NCI-H82 treated with DMSO at 0.1 percent for 48 hours (cell line): ENCODE data around the gene RAB4B.
A peak's percentile ranks its signal among the peaks of the same experiment; 100 is the strongest.
"Not testable (repeated sequence)": the region's sequence is repeated elsewhere in the genome, so short reads cannot be mapped to it uniquely, and the experiment has no call there.

ENCODE experiments used
- DNase-seq: peaks from one replicate; lab custom pipeline; 2025; ENCODE audit not compliant: unreplicated experiment; lab: John Stamatoyannopoulos, UW

Gene RAB4B

GRCh38 chr19:40778706-40779284, 748 bp downstream of the RAB4B start:
- peak; percentile 57 for DNase-seq

GRCh38 chr19:40780582-40780981, 2.5 kb downstream of the RAB4B start:
- DNase-seq = no peak

GRCh38 chr19:40781140-40781539, 3.1 kb downstream of the RAB4B start:
- DNase-seq = no peak

DNA sequence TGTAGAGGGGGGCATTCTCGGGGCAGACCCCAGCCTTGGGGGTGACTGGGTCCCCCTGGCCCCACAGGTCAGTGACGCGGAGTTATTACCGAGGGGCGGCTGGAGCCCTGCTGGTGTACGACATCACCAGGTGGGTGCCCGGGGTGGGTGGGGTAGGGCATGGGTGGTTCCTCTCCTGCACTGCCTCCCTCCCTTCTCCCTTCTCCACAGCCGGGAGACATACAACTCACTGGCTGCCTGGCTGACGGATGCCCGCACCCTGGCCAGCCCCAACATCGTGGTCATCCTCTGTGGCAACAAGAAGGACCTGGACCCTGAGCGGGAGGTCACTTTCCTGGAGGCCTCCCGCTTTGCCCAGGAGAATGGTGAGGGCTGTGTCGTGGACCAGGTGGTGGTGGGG, 5.7 kb downstream of the RAB4B start:
- DNase-seq = no peak

GRCh38 chr19:40784146-40784545, 6.1 kb downstream of the RAB4B start:
- DNase-seq = not testable (repeated sequence)

DNA sequence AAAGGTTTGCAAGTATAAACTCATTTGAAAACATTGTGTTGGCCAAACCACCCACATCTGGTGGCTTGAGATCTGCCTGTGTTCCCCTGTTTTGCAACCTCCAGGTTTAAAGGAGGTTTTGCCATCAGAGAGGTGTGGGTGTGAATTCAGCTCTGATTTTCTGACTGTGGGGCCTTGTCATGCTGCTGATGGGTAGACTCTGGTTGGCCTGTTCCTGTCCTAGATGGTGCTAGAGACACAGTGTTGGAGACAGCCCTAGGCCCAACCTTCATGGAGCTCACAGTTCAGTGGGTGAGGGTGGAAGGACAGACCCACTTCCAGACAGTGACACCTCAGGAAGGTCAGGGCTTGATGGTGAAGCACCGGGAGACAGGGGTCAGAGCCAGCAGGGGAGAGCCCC, 7.5 kb downstream of the RAB4B start:
- no peak for DNase-seq

- no peak for DNase-seq
These were observed 8.3 kb downstream of the RAB4B start for GRCh38 chr19:40786060-40787037.

GRCh38 chr19:40791349-40791748, 13.3 kb downstream of the RAB4B start:
- no peak for DNase-seq

DNA sequence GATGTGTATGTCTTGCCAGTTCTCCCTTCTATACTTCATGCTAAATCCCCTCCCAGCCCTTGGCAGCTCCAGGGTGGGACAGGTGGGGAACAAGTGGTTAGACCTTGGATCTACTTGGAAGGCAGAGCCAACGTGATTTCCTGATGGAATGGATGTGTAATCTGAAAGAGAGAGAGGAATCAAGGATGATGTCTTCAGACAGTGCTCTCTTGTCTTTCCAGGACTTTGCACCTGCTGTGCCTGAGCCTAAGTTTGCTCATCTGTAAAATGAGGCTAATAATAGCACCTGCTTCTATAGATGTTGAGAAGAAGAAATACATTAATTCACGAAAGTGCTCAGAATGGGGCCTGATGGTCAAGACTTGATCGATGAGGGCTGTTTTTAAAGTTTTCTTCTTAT, 13.9 kb downstream of the RAB4B start:
- no peak for DNase-seq

GRCh38 chr19:40797166-40797962, 19.3 kb downstream of the RAB4B start:
- DNase-seq = no peak

GRCh38 chr19:40797963-40798682, 20.1 kb downstream of the RAB4B start:
- DNase-seq = peak; percentile 46

GRCh38 chr19:40798683-40799557, 20.9 kb downstream of the RAB4B start, which contains the start of gene EGLN2:
TSS of gene EGLN2 (plus strand) at chr19:40799191. CDS start at chr19:40800573, 1,382 bp downstream.
- DNase-seq = peak; percentile 98

DNA sequence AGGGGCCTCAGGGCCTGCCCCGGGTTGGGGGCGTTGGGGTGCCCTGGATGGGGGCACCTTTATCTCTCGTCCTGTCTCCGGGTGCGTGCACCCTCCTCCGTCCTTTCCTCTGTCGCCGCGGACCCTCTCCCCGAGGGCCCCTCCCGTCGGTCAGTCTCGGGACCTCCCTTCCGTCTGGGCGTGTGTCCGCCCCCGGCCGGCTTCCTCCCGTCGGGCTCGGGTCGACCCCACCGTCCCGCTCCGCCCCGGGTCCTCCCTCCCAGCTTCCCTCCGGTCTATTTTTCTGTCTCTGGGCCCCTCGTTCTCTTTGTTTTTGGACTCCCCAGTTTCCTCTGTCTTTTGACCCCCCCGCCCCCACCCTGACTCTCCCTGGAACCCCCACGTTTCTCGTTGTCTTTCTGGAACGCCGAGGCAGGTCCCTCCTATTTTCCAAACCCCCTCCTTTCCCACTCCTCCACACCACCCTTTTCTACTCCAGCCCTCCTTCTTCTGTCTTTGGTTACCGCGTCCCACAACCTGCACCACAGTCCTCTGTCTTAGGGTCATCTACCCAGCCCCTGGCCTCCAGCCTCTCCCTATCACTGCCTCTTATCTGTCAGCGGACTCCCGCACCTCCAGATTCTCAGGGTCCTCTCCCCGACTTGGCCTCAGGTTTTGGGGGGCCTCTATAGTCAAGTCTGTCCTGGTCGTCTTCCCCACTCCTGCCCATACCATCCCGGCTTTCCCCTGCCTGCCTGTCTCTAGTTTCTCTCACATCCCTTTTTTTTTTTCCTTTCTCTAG, 21.7 kb downstream of the RAB4B start:
- DNase-seq = no peak

- no peak for DNase-seq
These were observed 22.4 kb downstream of the RAB4B start for GRCh38 chr19:40800339-40800996.

DNA sequence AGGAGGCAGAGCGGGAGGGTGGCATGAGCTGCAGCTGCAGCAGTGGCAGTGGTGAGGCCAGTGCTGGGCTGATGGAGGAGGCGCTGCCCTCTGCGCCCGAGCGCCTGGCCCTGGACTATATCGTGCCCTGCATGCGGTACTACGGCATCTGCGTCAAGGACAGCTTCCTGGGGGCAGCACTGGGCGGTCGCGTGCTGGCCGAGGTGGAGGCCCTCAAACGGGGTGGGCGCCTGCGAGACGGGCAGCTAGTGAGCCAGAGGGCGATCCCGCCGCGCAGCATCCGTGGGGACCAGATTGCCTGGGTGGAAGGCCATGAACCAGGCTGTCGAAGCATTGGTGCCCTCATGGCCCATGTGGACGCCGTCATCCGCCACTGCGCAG, 22.9 kb downstream of the RAB4B start:
- DNase-seq = no peak

DNA sequence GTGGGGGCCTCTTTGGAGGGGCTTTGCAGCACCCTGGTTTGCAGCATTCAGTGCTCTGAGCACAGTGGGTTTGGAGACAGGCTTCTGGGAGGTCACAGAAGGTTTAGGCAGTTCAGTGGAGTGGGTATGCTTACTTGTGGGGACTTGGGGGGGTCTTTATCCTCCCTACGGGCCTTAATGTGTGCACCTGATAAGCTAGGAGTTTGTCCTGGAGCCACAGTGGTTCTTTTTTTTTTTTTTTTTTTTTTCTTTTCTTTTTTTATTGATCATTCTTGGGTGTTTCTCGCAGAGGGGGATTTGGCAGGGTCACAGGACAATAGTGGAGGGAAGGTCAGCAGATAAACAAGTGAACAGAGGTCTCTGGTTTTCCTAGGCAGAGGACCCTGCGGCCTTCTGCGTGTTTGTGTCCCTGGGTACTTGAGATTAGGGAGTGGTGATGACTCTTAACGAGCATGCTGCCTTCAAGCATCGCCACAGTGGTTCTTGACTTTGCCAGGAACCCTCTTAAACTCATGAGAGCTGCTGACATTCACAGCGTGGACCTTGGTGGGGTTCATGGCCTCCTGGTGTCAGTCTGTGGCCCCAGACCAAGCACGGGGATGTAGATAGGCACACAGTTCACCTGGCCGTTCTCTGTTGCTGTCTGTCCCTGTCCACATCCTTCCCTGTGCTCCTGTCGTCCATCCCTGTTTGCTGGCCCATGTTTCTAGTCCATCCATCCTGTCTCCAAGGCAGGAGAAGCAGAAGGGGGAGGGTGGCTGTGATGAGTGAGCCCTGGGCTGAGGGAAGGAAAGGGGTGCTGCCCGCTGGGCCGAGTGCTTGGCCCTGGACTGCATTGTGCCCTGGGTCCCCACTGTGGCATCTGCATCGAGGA, 23.6 kb downstream of the RAB4B start:
- no peak for DNase-seq

GRCh38 chr19:40802300-40803169, 24.5 kb downstream of the RAB4B start:
- no peak for DNase-seq
